Measurements from ENCODE around the gene CDKN2B. TPM values are rescaled to one million over a fixed set of nuclear protein-coding genes. Genes with fewer than 3 reads are reported as not detected.

Gene CDKN2B
- total RNA-seq, 3 donors from 2014 or later, result 0.16 to 0.40 TPM; not detected in 1

- ATAC-seq (no peak), DNase-seq (no peak)
- Mint-ChIP-seq H3K9me3 (peaks cover 7% of the 10 kb centered on the region), H3K27me3 (ENCODE audit: low read depth) (peaks cover 90% of the 10 kb centered on the region), H3K4me1 (ENCODE audit: low read depth) (peaks cover 16% of the 10 kb centered on the region), H3K4me3 (peak overlapping the region; percentile 79), H3K36me3 (ENCODE audit: insufficient read depth) (peaks cover 2% of the 10 kb centered on the region)
Observed at GRCh38 chr9:21974343-21974721, 34.8 kb downstream of the CDKN2B start.

GRCh38 chr9:21972361-21972760 lies 36.7 kb downstream of the CDKN2B start:
- Mint-ChIP-seq H3K27me3 (ENCODE audit: low read depth) (peaks cover 94% of the 10 kb centered on the region), H3K4me1 (ENCODE audit: low read depth) (peaks cover 24% of the 10 kb centered on the region)
- no peak for ATAC-seq

GRCh38 chr9:21970800-21971640 lies 38.1 kb downstream of the CDKN2B start:
- Mint-ChIP-seq H3K9me3 (peaks cover 16% of the 10 kb centered on the region), H3K4me3 (peak overlapping the region; percentile 21), H3K27me3 (ENCODE audit: low read depth) (peaks cover 93% of the 10 kb centered on the region), H3K36me3 (ENCODE audit: insufficient read depth) (peaks cover 2% of the 10 kb centered on the region), H3K4me1 (ENCODE audit: low read depth) (peaks cover 24% of the 10 kb centered on the region)
- no peak for ATAC-seq
- DNase-seq, result no peak

More at GRCh38 chr9:21972361-21972760, 36.7 kb downstream of the CDKN2B start:
- no peak for DNase-seq
- Mint-ChIP-seq H3K36me3 (ENCODE audit: insufficient read depth) (peaks cover 2% of the 10 kb centered on the region), H3K9me3 (peaks cover 13% of the 10 kb centered on the region), H3K4me3 (no peak overlapping the region)

- Mint-ChIP-seq H3K4me3 (peak overlapping the region; percentile 38), H3K27me3 (ENCODE audit: low read depth) (peaks cover 93% of the 10 kb centered on the region), H3K9me3 (peaks cover 16% of the 10 kb centered on the region), H3K36me3 (ENCODE audit: insufficient read depth) (peaks cover 2% of the 10 kb centered on the region), H3K4me1 (ENCODE audit: low read depth) (peaks cover 28% of the 10 kb centered on the region)
- no peak for ATAC-seq
- DNase-seq, result no peak
Observed at GRCh38 chr9:21969951-21970799, 38.9 kb downstream of the CDKN2B start.

GRCh38 chr9:21969011-21969940 lies 39.8 kb downstream of the CDKN2B start:
- H3K4me3 Mint-ChIP-seq, result no peak overlapping the region
- peaks cover 16% of the 10 kb centered on the region for H3K9me3 Mint-ChIP-seq
- H3K4me1 Mint-ChIP-seq (ENCODE audit: low read depth), result peaks cover 27% of the 10 kb centered on the region
- ATAC-seq, result no peak
- peaks cover 93% of the 10 kb centered on the region for H3K27me3 Mint-ChIP-seq (ENCODE audit: low read depth)
- DNase-seq, result no peak
- peaks cover 2% of the 10 kb centered on the region for H3K36me3 Mint-ChIP-seq (ENCODE audit: insufficient read depth)

GRCh38 chr9:21968331-21969010 lies 40.6 kb downstream of the CDKN2B start:
- ATAC-seq, result no peak
- peaks cover 26% of the 10 kb centered on the region for H3K4me1 Mint-ChIP-seq (ENCODE audit: low read depth)
- H3K36me3 Mint-ChIP-seq (ENCODE audit: insufficient read depth), result peaks cover 2% of the 10 kb centered on the region
- H3K4me3 Mint-ChIP-seq, result no peak overlapping the region
- H3K9me3 Mint-ChIP-seq, result peaks cover 19% of the 10 kb centered on the region
- DNase-seq, result no peak
- peaks cover 93% of the 10 kb centered on the region for H3K27me3 Mint-ChIP-seq (ENCODE audit: low read depth)

- H3K4me1 Mint-ChIP-seq (ENCODE audit: low read depth), result peaks cover 26% of the 10 kb centered on the region
- H3K4me3 Mint-ChIP-seq, result no peak overlapping the region
- peaks cover 20% of the 10 kb centered on the region for H3K9me3 Mint-ChIP-seq
- H3K27me3 Mint-ChIP-seq (ENCODE audit: low read depth), result peaks cover 95% of the 10 kb centered on the region
- DNase-seq (no peak), ATAC-seq (no peak)
- H3K36me3 Mint-ChIP-seq (ENCODE audit: insufficient read depth), result peaks cover 2% of the 10 kb centered on the region
Observed at GRCh38 chr9:21967702-21968101, 41.4 kb downstream of the CDKN2B start.

GRCh38 chr9:21967169-21967568 lies 41.9 kb downstream of the CDKN2B start:
- DNase-seq (no peak), ATAC-seq (no peak)
- Mint-ChIP-seq H3K4me1 (ENCODE audit: low read depth) (peaks cover 26% of the 10 kb centered on the region), H3K4me3 (no peak overlapping the region), H3K9me3 (peaks cover 20% of the 10 kb centered on the region), H3K36me3 (ENCODE audit: insufficient read depth) (peaks cover 2% of the 10 kb centered on the region), H3K27me3 (ENCODE audit: low read depth) (peaks cover 95% of the 10 kb centered on the region)

GRCh38 chr9:21966140-21966851 lies 42.8 kb downstream of the CDKN2B start:
- Mint-ChIP-seq H3K9me3 (peaks cover 19% of the 10 kb centered on the region), H3K36me3 (ENCODE audit: insufficient read depth) (peaks cover 2% of the 10 kb centered on the region), H3K4me3 (no peak overlapping the region), H3K4me1 (ENCODE audit: low read depth) (peaks cover 26% of the 10 kb centered on the region), H3K27me3 (ENCODE audit: low read depth) (peaks cover 95% of the 10 kb centered on the region)
- ATAC-seq, result no peak
- no peak for DNase-seq

- Mint-ChIP-seq H3K27me3 (ENCODE audit: low read depth) (peaks cover 92% of the 10 kb centered on the region), H3K4me3 (peak overlapping the region; percentile 58), H3K4me1 (ENCODE audit: low read depth) (peaks cover 26% of the 10 kb centered on the region), H3K9me3 (peaks cover 17% of the 10 kb centered on the region), H3K36me3 (ENCODE audit: insufficient read depth) (no peaks in the 10 kb centered on the region)
- ATAC-seq, result peak; percentile 68 to 69
- DNase-seq, result no peak
Observed at GRCh38 chr9:21965401-21965951, 43.6 kb downstream of the CDKN2B start.

GRCh38 chr9:21964925-21965385 lies 44.1 kb downstream of the CDKN2B start:
- H3K4me3 Mint-ChIP-seq, result peak overlapping the region; percentile 58
- H3K27me3 Mint-ChIP-seq (ENCODE audit: low read depth), result peaks cover 91% of the 10 kb centered on the region
- H3K36me3 Mint-ChIP-seq (ENCODE audit: insufficient read depth), result no peaks in the 10 kb centered on the region
- peaks cover 15% of the 10 kb centered on the region for H3K9me3 Mint-ChIP-seq
- DNase-seq (peak; percentile 42), ATAC-seq (peak; percentile 69 to 78)
- H3K4me1 Mint-ChIP-seq (ENCODE audit: low read depth), result peaks cover 25% of the 10 kb centered on the region

GRCh38 chr9:21961569-21961968 lies 47.5 kb downstream of the CDKN2B start:
- ATAC-seq (no peak), DNase-seq (no peak)
- Mint-ChIP-seq H3K27me3 (ENCODE audit: low read depth) (peaks cover 66% of the 10 kb centered on the region), H3K36me3 (ENCODE audit: insufficient read depth) (no peaks in the 10 kb centered on the region), H3K4me3 (no peak overlapping the region), H3K9me3 (peaks cover 4% of the 10 kb centered on the region), H3K4me1 (ENCODE audit: low read depth) (peaks cover 15% of the 10 kb centered on the region)

Data from activated T-cell treated with anti-CD3 and anti-CD28 coated beads, Interleukin-2, amount 50 U/mL, for 4 hours (primary cell).